Naive thymus-derived CD4-positive, alpha-beta T cell (primary cell): Measurements from ENCODE around the gene IFRD2. TPM values are rescaled to one million over a fixed set of nuclear protein-coding genes. Genes with fewer than 3 reads are reported as not detected.
A peak's percentile ranks its signal among the peaks of the same experiment; 100 is the strongest.

Experiments used
- ATAC-seq: fragments of 150-1000 bp; cut with Tn5 transposase; 2 replicates; pipeline ENCODE4 v1.10.0; 2021; ENCODE audit warnings: mild to moderate bottlenecking, moderate library complexity
- CTCF ChIA-PET: fragments of 350-600 bp; sonication (Branson Sonifier 250); formaldehyde crosslinking; loops from one replicate; lab custom pipeline; 2021; ENCODE audit warnings: antibody characterized with exemption; lab: Charles Lee
- POLR2A ChIA-PET: fragments of 350-600 bp; sonication (Branson Sonifier 250); formaldehyde crosslinking; loops from one replicate; lab custom pipeline; 2021; ENCODE audit warnings: antibody characterized with exemption, inconsistent platforms; lab: Charles Lee
- DNase-seq, 9 donors: peaks; one replicate each; pipeline versions ENCODE4 v3.0.0 to v3.0.0-alpha.2; 2020 to 2022; ENCODE audit warnings: mixed read lengths in 1 of 9
- H3K27ac ChIP-seq: one replicate; pipeline ENCODE4 v1.7.0; 2013; ENCODE audit warnings: mild to moderate bottlenecking, low read depth, low read length, moderate library complexity
- H3K27me3 ChIP-seq, 2 donors: one replicate each; pipeline ENCODE4 v1.7.0; 2013; ENCODE audit warnings: low read length in 2 of 2, mild to moderate bottlenecking in 2 of 2, moderate library complexity in 2 of 2; ENCODE audit not compliant: control insufficient read depth in 2 of 2, insufficient read depth in 2 of 2
- H3K36me3 ChIP-seq, 3 experiments: 1 replicate in 2 of 3; 2 replicates in 1 of 3; pipeline ENCODE4 v1.7.0; 2013; ENCODE audit warnings: low read length in 3 of 3, mild to moderate bottlenecking in 3 of 3, moderate library complexity in 1 of 3; ENCODE audit not compliant: insufficient read depth in 3 of 3, control insufficient read depth in 2 of 3
- H3K4me1 ChIP-seq, 2 donors: one replicate each; pipeline ENCODE4 v1.7.0; 2013; ENCODE audit warnings: low read length in 2 of 2, mild to moderate bottlenecking in 2 of 2, moderate library complexity in 1 of 2; ENCODE audit not compliant: control insufficient read depth in 2 of 2, insufficient read depth in 2 of 2
- H3K4me3 ChIP-seq: 2 replicates; pipeline ENCODE4 v1.7.0; 2013; ENCODE audit warnings: mild to moderate bottlenecking, low read length
- H3K9me3 ChIP-seq, 3 experiments: 1 replicate in 2 of 3; 2 replicates in 1 of 3; pipeline ENCODE4 v1.7.0; 2013; ENCODE audit warnings: low read length in 3 of 3; ENCODE audit not compliant: control insufficient read depth in 2 of 3
- H3K27ac Mint-ChIP-seq, 9 donors: one replicate each; pipeline ENCODE4 v1.8.0; 2020 to 2022; ENCODE audit warnings: mixed read lengths in 9 of 9, mild to moderate bottlenecking in 8 of 9, moderate library complexity in 5 of 9, inconsistent platforms in 2 of 9
- H3K27me3 Mint-ChIP-seq, 5 donors: one replicate each; pipeline ENCODE4 v1.8.0; 2021 to 2022; ENCODE audit warnings: mixed read lengths in 5 of 5, mild to moderate bottlenecking in 1 of 5
- H3K36me3 Mint-ChIP-seq, 5 donors: one replicate each; pipeline ENCODE4 v1.8.0; 2020 to 2022; ENCODE audit warnings: mixed read lengths in 5 of 5, mild to moderate bottlenecking in 3 of 5, inconsistent platforms in 1 of 5
- H3K4me1 Mint-ChIP-seq, 7 donors: one replicate each; pipeline ENCODE4 v1.8.0; 2020 to 2022; ENCODE audit warnings: mixed read lengths in 7 of 7, mild to moderate bottlenecking in 3 of 7, inconsistent platforms in 1 of 7
- H3K4me3 Mint-ChIP-seq, 10 donors: one replicate each; pipeline ENCODE4 v1.8.0; 2020 to 2022; ENCODE audit warnings: mild to moderate bottlenecking in 10 of 10, mixed read lengths in 10 of 10, moderate library complexity in 6 of 10, inconsistent platforms in 2 of 10
- H3K9me3 Mint-ChIP-seq, 11 donors: one replicate each; pipeline ENCODE4 v1.8.0; 2020 to 2022; ENCODE audit warnings: mixed read lengths in 11 of 11, mild to moderate bottlenecking in 4 of 11, inconsistent platforms in 1 of 11, moderate library complexity in 1 of 11
- intact Hi-C, 2 donors: fragments of 100-400 bp; cut with micrococcal nuclease; formaldehyde crosslinking; loops; one replicate each; pipeline ENCODE4 v1.15.1; 2023
- polyA plus RNA-seq, 2 donors: library from polyadenylated mRNA; unstranded; fragments of 300-500 nt; fragmentation: Illumina TruSeq; gene quantifications; one replicate each; pipeline ENCODE4 v1.2.3, GENCODE V29; 2021
- total RNA-seq, 6 experiments: library from RNA in 5 of 6; stranded (reverse) in 5 of 6; gene quantifications; 1 replicate in 5 of 6; 2 replicates in 1 of 6; pipeline ENCODE4 v1.2.3 and lab custom pipeline; 2021 to 2026

The IFRD2 gene, protein sequence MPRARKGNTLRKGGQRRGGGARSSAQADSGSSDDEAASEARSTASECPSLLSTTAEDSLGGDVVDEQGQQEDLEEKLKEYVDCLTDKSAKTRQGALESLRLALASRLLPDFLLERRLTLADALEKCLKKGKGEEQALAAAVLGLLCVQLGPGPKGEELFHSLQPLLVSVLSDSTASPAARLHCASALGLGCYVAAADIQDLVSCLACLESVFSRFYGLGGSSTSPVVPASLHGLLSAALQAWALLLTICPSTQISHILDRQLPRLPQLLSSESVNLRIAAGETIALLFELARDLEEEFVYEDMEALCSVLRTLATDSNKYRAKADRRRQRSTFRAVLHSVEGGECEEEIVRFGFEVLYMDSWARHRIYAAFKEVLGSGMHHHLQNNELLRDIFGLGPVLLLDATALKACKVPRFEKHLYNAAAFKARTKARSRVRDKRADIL
- total RNA-seq, result 10 to 100 TPM; 53.7 to 85.1 (median 64.7) TPM
- polyA plus RNA-seq, result 10 to 100 TPM; 57.2 to 69.7 TPM
- total RNA-seq (lab: John Stamatoyannopoulos, UW), result 23.8 reads per million, percentile 54 among the genes with 10 or more reads in this experiment

DNA sequence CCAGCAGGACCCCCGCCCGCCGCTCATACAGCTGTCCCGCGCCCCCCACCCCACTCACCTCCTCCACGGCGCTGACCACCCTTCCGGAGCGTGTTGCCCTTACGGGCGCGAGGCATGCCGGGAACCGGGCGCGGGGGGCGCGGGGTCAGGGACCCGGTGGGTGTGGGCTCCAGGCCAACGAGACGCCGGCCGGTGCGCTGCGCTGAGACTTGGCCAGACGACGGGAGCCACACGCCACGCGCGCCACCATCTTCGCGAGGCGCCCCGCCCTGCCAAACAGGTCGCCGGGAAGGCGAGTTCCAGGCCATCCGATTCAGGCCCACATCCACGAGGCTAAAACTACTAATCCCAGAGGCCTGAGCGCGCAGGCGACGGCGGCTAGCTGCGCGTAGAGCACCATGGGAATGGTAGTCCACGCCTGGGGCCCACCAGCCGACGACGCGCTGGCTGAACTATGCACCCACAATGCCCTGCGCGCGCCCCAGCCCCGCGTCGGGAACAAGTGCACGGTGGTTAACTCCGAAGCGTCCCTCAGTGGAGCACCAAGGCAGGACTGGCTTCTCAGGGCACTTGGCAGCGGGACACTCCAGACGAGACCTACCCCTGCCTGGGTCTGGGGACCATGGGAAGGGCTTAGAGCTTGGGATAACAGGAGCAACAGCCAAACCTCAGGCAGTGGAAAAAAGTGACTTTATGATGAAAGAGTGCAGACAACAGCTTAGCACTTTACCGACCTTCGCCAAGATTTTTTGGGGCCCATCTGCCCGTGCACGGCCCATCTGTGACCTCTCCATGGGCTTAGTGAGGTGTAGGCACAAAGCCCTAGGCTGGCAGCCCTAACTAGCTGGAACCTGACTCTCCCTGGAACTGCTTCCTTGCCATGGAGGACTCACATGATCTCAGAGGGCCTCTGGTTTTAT lies at the start of gene IFRD2:
IFRD2 (minus strand) TSS at position 271 of the 920 bp plus-strand sequence; CDS start at position 116, 155 bp downstream.
- Histone ChIP-seq H3K27ac (peak within 1 kb of the TSS; percentile 79), H3K4me3 (peak within 1 kb of the TSS; percentile 62), H3K4me1 (peaks cover 13 to 16% of the 10 kb centered on the region in 2 donors), H3K27me3 (no peaks in the 10 kb centered on the region), H3K36me3 (peaks cover 0 to 44% (median 9%) of the 10 kb centered on the region in 3 experiments), H3K9me3 (no peaks in the 10 kb centered on the region)
- intact Hi-C loops, result loop anchor here (1.0 to 10.0 kb wide), 17 partner anchors 19 to 1818 kb away; partner anchors contain the start of genes TMEM115 (in 2 of the 2), TUSC2 (in 2 of the 2), DUSP7 (in 1 of the 2) and INKA1 (in 1 of the 2)
- ATAC-seq (peak; percentile 99), DNase-seq (peak; percentile 81 to 97 (median 94))
- POLR2A ChIA-PET, result interaction anchor here (0.5 to 3.1 kb wide), 12 partner anchors 7 to 1002 kb away, joined by 3 to 18 read pairs (median 3); partner anchors contain the start of genes CYB561D2, GNAI2, HYAL1 and HYAL3
- peaks cover 0 to 9% (median 2%) of the 10 kb centered on the region in 5 donors for H3K36me3 Mint-ChIP-seq
- CTCF ChIA-PET, result interaction anchor here (0.5 to 2.1 kb wide), 8 partner anchors 11 to 164 kb away, joined by 3 to 6 read pairs (median 4); partner anchors contain the start of gene HYAL2
- peaks cover 16 to 22% (median 19%) of the 10 kb centered on the region in 7 donors for H3K4me1 Mint-ChIP-seq
- H3K9me3 Mint-ChIP-seq, result no peaks in the 10 kb centered on the region
- H3K4me3 Mint-ChIP-seq, result peak within 1 kb of the TSS; percentile 81 to 99 (median 88)
- H3K27me3 Mint-ChIP-seq, result no peaks in the 10 kb centered on the region
- peak within 1 kb of the TSS; percentile 85 to 97 (median 93) for H3K27ac Mint-ChIP-seq

DNA sequence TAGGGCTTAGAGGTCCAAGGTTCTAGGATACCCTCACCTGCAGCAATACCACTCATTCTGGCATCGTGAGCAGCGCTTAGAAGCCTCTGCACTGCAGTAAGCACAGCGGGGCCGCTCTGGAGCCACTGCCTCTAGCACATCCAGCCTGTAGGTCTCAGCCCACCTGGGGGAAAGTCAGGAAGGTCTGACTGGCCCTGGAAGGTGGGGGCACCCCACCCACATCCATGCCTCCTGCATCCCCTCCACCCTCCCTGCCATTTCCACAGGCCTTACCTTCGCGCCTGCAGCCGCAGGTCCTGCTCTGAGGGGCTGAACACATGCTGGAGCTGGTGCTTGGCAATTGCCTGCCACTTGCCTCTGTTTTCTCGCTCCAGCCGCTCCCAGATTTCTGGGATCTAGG lies 49.3 kb upstream of the IFRD2 start:
- Mint-ChIP-seq H3K9me3 (peaks cover 0 to 3% (median 0%) of the 10 kb centered on the region in 11 donors), H3K27ac (peak overlapping the region in 7 of 9 donors; percentile 78 to 96 (median 92)), H3K4me3 (peak overlapping the region; percentile 61 to 96 (median 86)), H3K4me1 (peaks cover 20 to 63% (median 47%) of the 10 kb centered on the region in 7 donors), H3K27me3 (peaks cover 0 to 3% (median 0%) of the 10 kb centered on the region in 5 donors), H3K36me3 (peaks cover 0 to 22% (median 0%) of the 10 kb centered on the region in 5 donors)
- Histone ChIP-seq H3K9me3 (no peaks in the 10 kb centered on the region), H3K27me3 (no peaks in the 10 kb centered on the region), H3K36me3 (peaks cover 0 to 7% (median 0%) of the 10 kb centered on the region in 3 experiments), H3K4me3 (no peak overlapping the region), H3K27ac (peak overlapping the region; percentile 69), H3K4me1 (peaks cover 14 to 45% of the 10 kb centered on the region in 2 donors)
- intact Hi-C loops, result loop anchor here in 1 of 2 donors (2.0 to 5.0 kb wide), 2 partner anchors 231 to 1331 kb away; partner anchors contain the start of gene TEX264
- ATAC-seq, result no peak
- ChIA-PET CTCF (interaction anchor here (1.3 to 1.6 kb wide), 3 partner anchors 8 to 270 kb away, joined by 3 to 10 read pairs (median 4); partner anchors contain the start of genes CISH, CYB561D2 and NPRL2), POLR2A (interaction anchor here (1.4 to 34.0 kb wide), 3 partner anchors 15 to 42 kb away, joined by 5 to 656 read pairs (median 11); partner anchors contain the start of genes CYB561D2, HYAL2, HYAL3 and NAA80)
- no peak for DNase-seq

DNA sequence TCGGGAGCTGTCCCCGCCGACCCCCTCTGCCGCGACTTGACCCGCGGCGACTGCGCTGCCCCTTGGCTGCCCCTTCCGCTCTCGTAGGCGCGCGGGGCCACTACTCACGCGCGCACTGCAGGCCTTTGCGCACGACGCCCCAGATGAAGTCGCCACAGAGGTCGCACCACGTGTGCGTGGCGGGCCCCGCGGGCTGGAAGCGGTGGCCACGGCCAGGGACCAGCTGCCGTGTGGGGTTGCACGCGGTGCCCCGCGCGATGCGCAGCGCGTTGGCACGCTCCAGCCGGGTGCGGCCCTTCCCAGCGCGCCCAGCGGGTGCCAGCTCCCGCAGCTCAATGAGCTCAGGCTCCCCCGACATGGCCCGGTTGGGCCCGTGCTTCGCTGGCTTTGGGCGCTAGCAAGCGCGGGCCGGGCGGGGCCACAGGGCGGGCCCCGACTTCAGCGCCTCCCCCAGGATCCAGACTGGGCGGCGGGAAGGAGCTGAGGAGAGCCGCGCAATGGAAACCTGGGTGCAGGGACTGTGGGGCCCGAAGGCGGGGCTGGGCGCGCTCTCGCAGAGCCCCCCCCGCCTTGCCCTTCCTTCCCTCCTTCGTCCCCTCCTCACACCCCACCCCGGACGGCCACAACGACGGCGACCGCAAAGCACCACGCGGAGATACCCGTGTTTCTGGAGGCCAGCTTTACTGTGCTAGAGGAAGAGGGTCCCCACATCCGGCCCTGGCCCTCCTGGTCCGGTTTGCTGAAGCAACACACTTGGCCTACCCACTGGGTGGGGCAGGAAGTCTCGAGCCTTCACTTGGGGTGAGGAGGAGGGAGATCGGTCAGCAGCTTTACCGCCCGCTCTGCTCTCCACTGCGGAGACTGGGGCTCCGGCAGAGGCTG lies 48.5 kb upstream of the IFRD2 start, which contains the start of gene RASSF1:
RASSF1 (minus strand) TSS at position 389 of the 882 bp plus-strand sequence; CDS start at position 358, 31 bp downstream.
- intact Hi-C loops, result loop anchor here in 1 of 2 donors (2.0 to 5.0 kb wide), 2 partner anchors 232 to 1332 kb away; partner anchors contain the start of gene TEX264
- H3K27ac Mint-ChIP-seq, result peak within 1 kb of the TSS; percentile 89 to 97 (median 96)
- POLR2A ChIA-PET, result interaction anchor here (0.7 to 34.0 kb wide), 9 partner anchors 16 to 262 kb away, joined by 3 to 656 read pairs (median 3); partner anchors contain the start of genes C3orf18, CYB561D2, GNAI2 and HEMK1

DNA sequence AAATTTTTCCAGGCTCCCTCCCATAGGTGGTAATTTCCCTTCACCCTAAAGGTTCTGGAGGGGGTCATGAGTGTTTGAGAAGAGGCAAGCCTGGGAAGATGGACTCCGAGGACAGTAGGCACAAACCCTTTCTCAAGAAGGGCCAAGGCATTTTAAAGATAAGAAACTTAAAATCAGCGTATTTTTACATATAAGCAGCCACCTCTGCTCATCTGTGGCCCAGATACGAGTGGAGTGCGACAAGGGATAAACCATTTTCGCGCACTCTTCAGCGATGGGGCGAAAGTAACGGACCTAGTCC lies 47.9 kb upstream of the IFRD2 start:
- intact Hi-C loops, result loop anchor here in 1 of 2 donors (2.0 to 5.0 kb wide), 2 partner anchors 233 to 1332 kb away; partner anchors contain the start of gene TEX264
- Histone ChIP-seq H3K36me3 (peaks cover 0 to 7% (median 0%) of the 10 kb centered on the region in 3 experiments), H3K27me3 (no peaks in the 10 kb centered on the region), H3K4me1 (peaks cover 23 to 44% of the 10 kb centered on the region in 2 donors), H3K9me3 (no peaks in the 10 kb centered on the region), H3K4me3 (peak overlapping the region; percentile 83), H3K27ac (peak overlapping the region; percentile 69)
- ATAC-seq (no peak), DNase-seq (no peak)
- peak overlapping the region; percentile 89 to 97 (median 96) for H3K27ac Mint-ChIP-seq
- H3K27me3 Mint-ChIP-seq, result peaks cover 0 to 3% (median 0%) of the 10 kb centered on the region in 5 donors
- H3K36me3 Mint-ChIP-seq, result peaks cover 0 to 30% (median 0%) of the 10 kb centered on the region in 5 donors
- ChIA-PET POLR2A (interaction anchor here (0.9 to 34.0 kb wide), 9 partner anchors 12 to 262 kb away, joined by 3 to 656 read pairs (median 5); partner anchors contain the start of genes C3orf18, CYB561D2, GNAI2 and HEMK1), CTCF (interaction anchor here (1.5 to 1.6 kb wide), 2 partner anchors 10 to 272 kb away, joined by 4 to 10 read pairs; partner anchors contain the start of genes CISH, CYB561D2 and NPRL2)
- H3K9me3 Mint-ChIP-seq, result peaks cover 0 to 3% (median 0%) of the 10 kb centered on the region in 11 donors
- peaks cover 24 to 66% (median 51%) of the 10 kb centered on the region in 7 donors for H3K4me1 Mint-ChIP-seq
- H3K4me3 Mint-ChIP-seq, result peak overlapping the region; percentile 82 to 97 (median 95)

More for the DNA sequence above, 48.5 kb upstream of the IFRD2 start, which contains the start of gene RASSF1:
- Histone ChIP-seq H3K4me1 (peaks cover 22 to 49% of the 10 kb centered on the region in 2 donors), H3K36me3 (peaks cover 0 to 7% (median 0%) of the 10 kb centered on the region in 3 experiments), H3K27me3 (no peaks in the 10 kb centered on the region), H3K27ac (peak within 1 kb of the TSS; percentile 69), H3K4me3 (peak within 1 kb of the TSS; percentile 83), H3K9me3 (no peaks in the 10 kb centered on the region)
- CTCF ChIA-PET, result interaction anchor here (1.3 to 1.6 kb wide), 3 partner anchors 9 to 271 kb away, joined by 3 to 10 read pairs (median 4); partner anchors contain the start of genes CISH, CYB561D2 and NPRL2
- peaks cover 0 to 3% (median 0%) of the 10 kb centered on the region in 5 donors for H3K27me3 Mint-ChIP-seq
- peaks cover 0 to 3% (median 0%) of the 10 kb centered on the region in 11 donors for H3K9me3 Mint-ChIP-seq
- peaks cover 24 to 64% (median 47%) of the 10 kb centered on the region in 7 donors for H3K4me1 Mint-ChIP-seq
- H3K36me3 Mint-ChIP-seq, result peaks cover 0 to 27% (median 0%) of the 10 kb centered on the region in 5 donors
- peak within 1 kb of the TSS; percentile 82 to 97 (median 95) for H3K4me3 Mint-ChIP-seq
- ATAC-seq (peak; percentile 17), DNase-seq (peak; percentile 29 to 80 (median 46))
